Mesenchymal stem cell (in vitro differentiated cells and primary cell): ENCODE data around the gene KCNIP2.

Experiments used
- DNase-seq: peaks from one replicate; pipeline ENCODE4 v3.0.0-alpha.2; 2013
- H2AFZ ChIP-seq: one replicate; pipeline ENCODE4 v1.6.1; 2013; ENCODE audit warnings: low read depth, mild to moderate bottlenecking, control low read depth, inconsistent platforms, low read length, moderate library complexity
- H2AK5ac ChIP-seq: 2 replicates; pipeline ENCODE4 v1.6.1; 2013; ENCODE audit warnings: low read length, moderate library complexity, mild to moderate bottlenecking, inconsistent platforms; ENCODE audit not compliant: severe bottlenecking
- H2BK120ac ChIP-seq: one replicate; pipeline ENCODE4 v1.6.1; 2013; ENCODE audit warnings: low read depth, mild to moderate bottlenecking, inconsistent platforms, low read length, moderate library complexity
- H2BK12ac ChIP-seq, 2 experiments: one replicate each; pipeline ENCODE4 v1.6.1; 2013; ENCODE audit warnings: inconsistent platforms in 2 of 2, low read length in 2 of 2, mild to moderate bottlenecking in 2 of 2, moderate library complexity in 2 of 2, control low read depth in 1 of 2
- H2BK15ac ChIP-seq: one replicate; pipeline ENCODE4 v1.6.1; 2013; ENCODE audit warnings: mild to moderate bottlenecking, low read depth, inconsistent platforms; ENCODE audit not compliant: poor library complexity, severe bottlenecking
- H2BK5ac ChIP-seq: 2 replicates; pipeline ENCODE4 v1.6.1; 2013; ENCODE audit warnings: low read depth, mild to moderate bottlenecking, low read length, control low read depth, inconsistent platforms; ENCODE audit not compliant: poor library complexity, severe bottlenecking
- H3K14ac ChIP-seq, 2 experiments: one replicate each; pipeline ENCODE4 v1.6.1; 2013; ENCODE audit warnings: inconsistent platforms in 2 of 2, low read length in 2 of 2, control low read depth in 1 of 2, mild to moderate bottlenecking in 1 of 2, moderate library complexity in 1 of 2
- H3K18ac ChIP-seq, 2 experiments: one replicate each; pipeline ENCODE4 v1.6.1; 2013; ENCODE audit warnings: inconsistent platforms in 2 of 2, low read length in 2 of 2, control low read depth in 1 of 2, low read depth in 1 of 2, mild to moderate bottlenecking in 1 of 2
- H3K23ac ChIP-seq, 2 experiments: one replicate each; pipeline ENCODE4 v1.6.1; 2013; ENCODE audit warnings: inconsistent platforms in 2 of 2, low read length in 2 of 2, mild to moderate bottlenecking in 2 of 2, moderate library complexity in 2 of 2, control low read depth in 1 of 2
- H3K27ac ChIP-seq: 2 replicates; pipeline ENCODE4 v1.5.1; 2013; ENCODE audit warnings: mild to moderate bottlenecking, moderate library complexity, low read length, control low read depth, inconsistent platforms; ENCODE audit not compliant: poor library complexity, severe bottlenecking
- H3K27me3 ChIP-seq, 2 experiments: 2 replicates each; pipeline versions ENCODE4 v1.6.1 to v1.7.0; 2013; ENCODE audit warnings: low read length in 2 of 2, mild to moderate bottlenecking in 2 of 2, moderate library complexity in 2 of 2, control low read depth in 1 of 2, inconsistent platforms in 1 of 2; ENCODE audit not compliant: control insufficient read depth in 1 of 2, insufficient read depth in 1 of 2
- H3K36me3 ChIP-seq, 2 experiments: 2 replicates each; pipeline versions ENCODE4 v1.6.1 to v1.7.0; 2013; ENCODE audit warnings: low read length in 2 of 2, control low read depth in 1 of 2, inconsistent platforms in 1 of 2, low read depth in 1 of 2, mild to moderate bottlenecking in 1 of 2; ENCODE audit not compliant: insufficient read depth in 2 of 2, control insufficient read depth in 1 of 2
- H3K4ac ChIP-seq, 2 experiments: one replicate each; pipeline ENCODE4 v1.6.1; 2013; ENCODE audit warnings: inconsistent platforms in 2 of 2, low read length in 2 of 2, mild to moderate bottlenecking in 2 of 2, moderate library complexity in 2 of 2, control low read depth in 1 of 2, low read depth in 1 of 2
- H3K4me1 ChIP-seq: 2 replicates; pipeline ENCODE4 v1.6.1; 2013; ENCODE audit warnings: low read depth, low read length, control low read depth; ENCODE audit not compliant: control insufficient read depth, insufficient read depth
- H3K4me2 ChIP-seq: 2 replicates; pipeline ENCODE4 v1.6.1; 2013; ENCODE audit warnings: low read length, mild to moderate bottlenecking, inconsistent platforms; ENCODE audit not compliant: poor library complexity, severe bottlenecking
- H3K4me3 ChIP-seq, 2 experiments: 2 replicates each; pipeline versions ENCODE4 v1.5.1 to v1.7.0; 2013; ENCODE audit warnings: low read length in 2 of 2, mild to moderate bottlenecking in 2 of 2, control low read depth in 1 of 2, low read depth in 1 of 2; ENCODE audit not compliant: insufficient read depth in 1 of 2
- H3K79me1 ChIP-seq: replicated peaks from 2 replicates; pipeline ENCODE4 v1.6.1; 2013; ENCODE audit warnings: mild to moderate bottlenecking, control low read depth, low read length, inconsistent platforms; ENCODE audit not compliant: poor library complexity, severe bottlenecking
- H3K9ac ChIP-seq: 2 replicates; pipeline ENCODE4 v1.7.0; 2013; ENCODE audit warnings: mild to moderate bottlenecking, low read length, moderate library complexity
- H3K9me3 ChIP-seq: 2 replicates; pipeline ENCODE4 v1.7.0; 2013; ENCODE audit warnings: mild to moderate bottlenecking, low read length; ENCODE audit not compliant: control insufficient read depth
- H4K8ac ChIP-seq: one replicate; pipeline ENCODE4 v1.6.1; 2013; ENCODE audit warnings: inconsistent platforms, mild to moderate bottlenecking, low read length, moderate library complexity
- H4K91ac ChIP-seq: one replicate; pipeline ENCODE4 v1.6.1; 2013; ENCODE audit warnings: mild to moderate bottlenecking, low read length, inconsistent platforms
- WGBS: methylation state at CpG from one replicate; pipeline ENCODE4 v1.1.7; 2013; ENCODE audit warnings: mixed read lengths; 5-methylcytosine and 5-hydroxymethylcytosine counted together

Gene KCNIP2

GRCh38 chr10:101838416-101838970 is 5.1 kb downstream of the KCNIP2 start:
- no peak overlapping the region for H3K4ac ChIP-seq
- no peak overlapping the region for H3K4me2 ChIP-seq
- no peak overlapping the region for H3K14ac ChIP-seq
- no peak for DNase-seq
- no peak overlapping the region for H4K91ac ChIP-seq
- H2BK5ac ChIP-seq, result no peak overlapping the region
- H3K23ac ChIP-seq, result no peak overlapping the region
- H3K79me1 ChIP-seq, result peaks cover 14% of the 10 kb centered on the region
- no peak overlapping the region for H3K18ac ChIP-seq
- H3K4me1 ChIP-seq, result peaks cover 22% of the 10 kb centered on the region
- H4K8ac ChIP-seq, result no peak overlapping the region
- H3K36me3 ChIP-seq, result peaks cover 0 to 5% of the 10 kb centered on the region in 2 experiments
- peaks cover 0 to 14% of the 10 kb centered on the region in 2 experiments for H3K27me3 ChIP-seq
- WGBS, result 81% methylated on average over 6 of the region's 6 CpGs
- no peak overlapping the region for H3K4me3 ChIP-seq
- no peaks in the 10 kb centered on the region for H3K9me3 ChIP-seq
- no peak overlapping the region for H2BK120ac ChIP-seq
- no peak overlapping the region for H2AK5ac ChIP-seq
- no peak overlapping the region for H3K9ac ChIP-seq
- H2BK15ac ChIP-seq, result no peak overlapping the region
- no peak overlapping the region for H2AFZ ChIP-seq
- H3K27ac ChIP-seq, result no peak overlapping the region
- no peak overlapping the region for H2BK12ac ChIP-seq

GRCh38 chr10:101837748-101838147 is 5.9 kb downstream of the KCNIP2 start:
- no peak overlapping the region for H2AFZ ChIP-seq
- H3K27me3 ChIP-seq, result peaks cover 0 to 7% of the 10 kb centered on the region in 2 experiments
- H3K4me1 ChIP-seq, result peaks cover 19% of the 10 kb centered on the region
- H3K4me2 ChIP-seq, result no peak overlapping the region
- no peak overlapping the region for H2BK120ac ChIP-seq
- H4K91ac ChIP-seq, result no peak overlapping the region
- H3K36me3 ChIP-seq, result no peaks in the 10 kb centered on the region
- H3K9ac ChIP-seq, result no peak overlapping the region
- H3K4ac ChIP-seq, result no peak overlapping the region
- no peak overlapping the region for H4K8ac ChIP-seq
- no peak overlapping the region for H2BK15ac ChIP-seq
- no peak overlapping the region for H3K14ac ChIP-seq
- 72% methylated on average over 2 of the region's 2 CpGs for WGBS
- H2BK12ac ChIP-seq, result no peak overlapping the region
- no peak overlapping the region for H3K27ac ChIP-seq
- no peak overlapping the region for H2AK5ac ChIP-seq
- no peak overlapping the region for H2BK5ac ChIP-seq
- no peak for DNase-seq
- H3K4me3 ChIP-seq, result no peak overlapping the region
- H3K79me1 ChIP-seq, result peaks cover 14% of the 10 kb centered on the region
- no peak overlapping the region for H3K23ac ChIP-seq
- no peaks in the 10 kb centered on the region for H3K9me3 ChIP-seq
- no peak overlapping the region for H3K18ac ChIP-seq

- Histone ChIP-seq H3K36me3 (no peaks in the 10 kb centered on the region), H3K9me3 (no peaks in the 10 kb centered on the region), H4K91ac (no peak overlapping the region), H3K4me1 (peaks cover 23% of the 10 kb centered on the region), H2BK120ac (no peak overlapping the region), H3K14ac (no peak overlapping the region), H3K4ac (no peak overlapping the region), H3K4me3 (no peak overlapping the region), H2AFZ (no peak overlapping the region), H2BK12ac (no peak overlapping the region), H3K18ac (no peak overlapping the region), H3K9ac (no peak overlapping the region), H2BK5ac (no peak overlapping the region), H3K23ac (no peak overlapping the region), H3K79me1 (peaks cover 13% of the 10 kb centered on the region), H3K4me2 (no peak overlapping the region), H4K8ac (no peak overlapping the region), H3K27ac (no peak overlapping the region), H2BK15ac (no peak overlapping the region), H2AK5ac (no peak overlapping the region), H3K27me3 (no peaks in the 10 kb centered on the region)
- 84% methylated on average over 2 of the region's 4 CpGs for WGBS
- DNase-seq, result no peak
Measured at GRCh38 chr10:101835362-101835761, 8.2 kb downstream of the KCNIP2 start.

- no peak overlapping the region for H2BK15ac ChIP-seq
- H3K14ac ChIP-seq, result no peak overlapping the region
- H2AK5ac ChIP-seq, result no peak overlapping the region
- no peak overlapping the region for H3K4me3 ChIP-seq
- H3K27ac ChIP-seq, result no peak overlapping the region
- H3K36me3 ChIP-seq, result no peaks in the 10 kb centered on the region
- H4K8ac ChIP-seq, result no peak overlapping the region
- H3K27me3 ChIP-seq, result no peaks in the 10 kb centered on the region
- H3K9ac ChIP-seq, result no peak overlapping the region
- no peak overlapping the region for H2BK5ac ChIP-seq
- peaks cover 20% of the 10 kb centered on the region for H3K4me1 ChIP-seq
- peaks cover 13% of the 10 kb centered on the region for H3K79me1 ChIP-seq
- no peak for DNase-seq
- no peak overlapping the region for H3K4ac ChIP-seq
- 81% methylated on average over 8 of the region's 8 CpGs for WGBS
- no peak overlapping the region for H3K23ac ChIP-seq
- no peak overlapping the region for H2BK120ac ChIP-seq
- H2BK12ac ChIP-seq, result no peak overlapping the region
- H2AFZ ChIP-seq, result no peak overlapping the region
- H3K4me2 ChIP-seq, result no peak overlapping the region
- no peak overlapping the region for H3K18ac ChIP-seq
- no peaks in the 10 kb centered on the region for H3K9me3 ChIP-seq
- no peak overlapping the region for H4K91ac ChIP-seq
Measured at GRCh38 chr10:101834341-101834740, 9.3 kb downstream of the KCNIP2 start.
